GM10248 (cell line): Measurements from ENCODE around the gene DPYSL5.

Experiments used
- CTCF ChIA-PET: fragments of 300-600 bp; sonication (Branson Sonifier 250); formaldehyde crosslinking; extraction: SDS; loops from one replicate; lab custom pipeline; 2021; ENCODE audit warnings: antibody characterized with exemption; lab: Yijun Ruan, JAX
- POLR2A ChIA-PET: fragments of 350-650 bp; sonication (Branson Sonifier 250); formaldehyde crosslinking; extraction: SDS; loops from one replicate; lab custom pipeline; 2020; ENCODE audit warnings: antibody characterized with exemption; lab: Yijun Ruan, JAX
- DNase-seq: peaks from one replicate; pipeline ENCODE4 v3.0.0; 2012; ENCODE audit errors: extremely low spot score
- TF ChIP-seq, protein P1 (sequence below): IDR thresholded peaks from 2 replicates; pipeline ENCODE4 v1.5.1; 2012; ENCODE audit warnings: mild to moderate bottlenecking, low read depth; ENCODE audit errors: extremely low read depth, missing control alignments, control extremely low read depth

The DPYSL5 gene

DNA sequence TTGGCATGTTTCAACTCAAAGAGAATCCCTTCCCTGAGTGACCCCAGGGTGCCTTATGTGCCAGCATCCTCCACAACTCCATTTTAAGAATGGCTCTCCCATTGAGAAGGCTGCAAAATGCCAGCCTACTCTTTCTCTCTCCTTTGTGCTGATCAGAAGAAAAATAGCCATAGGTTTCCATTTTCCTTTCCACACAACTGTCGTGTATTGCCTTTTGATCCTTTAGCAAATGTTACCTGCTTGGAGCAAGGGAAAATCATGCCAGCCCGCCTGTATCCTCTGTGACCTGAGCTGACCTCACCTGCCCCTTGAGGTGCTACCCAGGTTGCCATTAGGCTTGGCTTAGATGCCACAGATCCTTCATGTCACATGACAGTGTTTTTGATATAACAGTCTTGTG, 38.8 kb downstream of the DPYSL5 start:
- TF ChIP-seq, protein P1, sequence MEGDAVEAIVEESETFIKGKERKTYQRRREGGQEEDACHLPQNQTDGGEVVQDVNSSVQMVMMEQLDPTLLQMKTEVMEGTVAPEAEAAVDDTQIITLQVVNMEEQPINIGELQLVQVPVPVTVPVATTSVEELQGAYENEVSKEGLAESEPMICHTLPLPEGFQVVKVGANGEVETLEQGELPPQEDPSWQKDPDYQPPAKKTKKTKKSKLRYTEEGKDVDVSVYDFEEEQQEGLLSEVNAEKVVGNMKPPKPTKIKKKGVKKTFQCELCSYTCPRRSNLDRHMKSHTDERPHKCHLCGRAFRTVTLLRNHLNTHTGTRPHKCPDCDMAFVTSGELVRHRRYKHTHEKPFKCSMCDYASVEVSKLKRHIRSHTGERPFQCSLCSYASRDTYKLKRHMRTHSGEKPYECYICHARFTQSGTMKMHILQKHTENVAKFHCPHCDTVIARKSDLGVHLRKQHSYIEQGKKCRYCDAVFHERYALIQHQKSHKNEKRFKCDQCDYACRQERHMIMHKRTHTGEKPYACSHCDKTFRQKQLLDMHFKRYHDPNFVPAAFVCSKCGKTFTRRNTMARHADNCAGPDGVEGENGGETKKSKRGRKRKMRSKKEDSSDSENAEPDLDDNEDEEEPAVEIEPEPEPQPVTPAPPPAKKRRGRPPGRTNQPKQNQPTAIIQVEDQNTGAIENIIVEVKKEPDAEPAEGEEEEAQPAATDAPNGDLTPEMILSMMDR, result no peak
- CTCF ChIA-PET, result no interaction called here
- no peak for DNase-seq
- POLR2A ChIA-PET, result no interaction called here

- CTCF ChIA-PET, result no interaction called here
- DNase-seq, result peak; percentile 39
- TF ChIP-seq, protein P1, result no peak
- POLR2A ChIA-PET, result no interaction called here
Observed at GRCh38 chr2:26887151-26887550, 39.2 kb downstream of the DPYSL5 start.

DNA sequence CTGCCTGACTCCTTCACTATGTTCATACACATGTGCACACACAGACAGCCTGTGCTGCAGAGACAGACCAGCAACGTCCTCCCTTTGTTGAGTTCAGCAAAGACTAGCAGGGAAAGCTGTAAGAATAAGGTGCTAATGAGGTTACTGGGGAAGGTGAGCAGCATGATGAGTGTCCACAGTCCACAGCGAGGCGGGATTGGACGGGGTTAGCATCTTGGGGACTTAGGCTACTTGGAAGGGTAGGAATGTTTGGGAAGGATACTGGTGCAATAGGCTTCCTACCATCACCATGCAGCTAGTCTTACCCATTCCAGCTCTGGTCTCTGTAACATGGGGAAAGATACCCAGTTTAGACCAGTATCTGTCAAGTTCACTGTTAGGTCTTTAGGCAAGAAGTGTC, 41.9 kb downstream of the DPYSL5 start:
- ChIA-PET POLR2A (no interaction called here), CTCF (interaction anchor here (2.6 kb wide), 1 partner anchor 11 kb away, joined by 7 read pairs; no protein-coding TSS in a partner anchor)
- TF ChIP-seq, protein P1, result no peak
- no peak for DNase-seq

- ChIA-PET POLR2A (no interaction called here), CTCF (interaction anchor here (1.0 to 2.6 kb wide), 3 partner anchors 10 to 45 kb away, joined by 3 to 7 read pairs (median 4); no protein-coding TSS in a partner anchor)
- TF ChIP-seq, protein P1, result no peak
- DNase-seq, result no peak
Observed at GRCh38 chr2:26890341-26891000, 42.5 kb downstream of the DPYSL5 start.

GRCh38 chr2:26892133-26892532, 44.2 kb downstream of the DPYSL5 start:
- ChIA-PET CTCF (no interaction called here), POLR2A (no interaction called here)
- TF ChIP-seq, protein P1, result no peak
- DNase-seq, result no peak

DNA sequence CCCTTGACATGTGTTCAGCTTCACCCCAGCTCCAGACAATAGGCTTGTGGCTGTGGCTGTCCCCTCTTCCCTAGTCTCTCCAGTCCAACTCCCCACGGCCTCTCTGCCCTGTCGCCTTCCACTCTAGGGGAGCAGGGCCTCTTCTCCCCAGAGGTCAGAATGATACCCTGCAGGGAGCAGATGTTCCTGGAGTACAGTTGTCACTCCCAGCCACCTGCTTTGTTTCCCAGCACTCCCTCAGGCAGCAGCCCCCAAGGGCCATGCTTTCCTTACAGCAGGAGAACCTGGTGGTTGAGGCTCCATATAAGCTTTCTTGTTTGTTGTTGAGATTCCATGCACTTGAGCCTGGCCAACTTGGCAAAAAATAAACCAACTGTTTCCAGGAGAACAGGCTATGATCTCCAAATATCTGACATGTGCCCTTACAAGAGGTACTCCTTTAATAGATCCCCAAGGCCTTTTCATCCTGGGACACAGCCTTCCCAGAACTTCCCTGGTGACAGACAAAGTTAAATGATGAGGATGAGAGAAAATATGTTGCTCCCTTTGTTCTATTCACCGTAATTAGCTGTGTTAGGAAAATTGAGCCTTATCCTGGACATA, 45.1 kb downstream of the DPYSL5 start:
- CTCF ChIA-PET, result no interaction called here
- TF ChIP-seq, protein P1, result no peak
- POLR2A ChIA-PET, result no interaction called here
- DNase-seq, result no peak
